AG09319 (cell line): ENCODE data around the gene GARNL3.

ENCODE experiments used
- DNase-seq: peaks from one replicate; pipeline ENCODE4 v3.0.0-alpha.2; 2010; ENCODE audit warnings: low read depth; ENCODE audit errors: extremely low read depth
- TF ChIP-seq, protein P1 (sequence below): IDR thresholded peaks from 2 replicates; pipeline ENCODE4 v1.5.1; 2011; ENCODE audit warnings: low read depth, mild to moderate bottlenecking, inconsistent platforms, low read length, moderate library complexity

GARNL3 gene

GRCh38 chr9:127225801-127226625 lies 38.6 kb upstream of the GARNL3 start:
- TF ChIP-seq, protein P1, sequence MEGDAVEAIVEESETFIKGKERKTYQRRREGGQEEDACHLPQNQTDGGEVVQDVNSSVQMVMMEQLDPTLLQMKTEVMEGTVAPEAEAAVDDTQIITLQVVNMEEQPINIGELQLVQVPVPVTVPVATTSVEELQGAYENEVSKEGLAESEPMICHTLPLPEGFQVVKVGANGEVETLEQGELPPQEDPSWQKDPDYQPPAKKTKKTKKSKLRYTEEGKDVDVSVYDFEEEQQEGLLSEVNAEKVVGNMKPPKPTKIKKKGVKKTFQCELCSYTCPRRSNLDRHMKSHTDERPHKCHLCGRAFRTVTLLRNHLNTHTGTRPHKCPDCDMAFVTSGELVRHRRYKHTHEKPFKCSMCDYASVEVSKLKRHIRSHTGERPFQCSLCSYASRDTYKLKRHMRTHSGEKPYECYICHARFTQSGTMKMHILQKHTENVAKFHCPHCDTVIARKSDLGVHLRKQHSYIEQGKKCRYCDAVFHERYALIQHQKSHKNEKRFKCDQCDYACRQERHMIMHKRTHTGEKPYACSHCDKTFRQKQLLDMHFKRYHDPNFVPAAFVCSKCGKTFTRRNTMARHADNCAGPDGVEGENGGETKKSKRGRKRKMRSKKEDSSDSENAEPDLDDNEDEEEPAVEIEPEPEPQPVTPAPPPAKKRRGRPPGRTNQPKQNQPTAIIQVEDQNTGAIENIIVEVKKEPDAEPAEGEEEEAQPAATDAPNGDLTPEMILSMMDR, result no peak
- no peak for DNase-seq

- DNase-seq, result no peak
Observed at GRCh38 chr9:127229691-127230417, 34.7 kb upstream of the GARNL3 start.

GRCh38 chr9:127231666-127232065 lies 32.9 kb upstream of the GARNL3 start:
- TF ChIP-seq, protein P1, result no peak
- DNase-seq, result no peak

More at GRCh38 chr9:127229691-127230417, 34.7 kb upstream of the GARNL3 start:
- TF ChIP-seq, protein P1, result no peak

DNA sequence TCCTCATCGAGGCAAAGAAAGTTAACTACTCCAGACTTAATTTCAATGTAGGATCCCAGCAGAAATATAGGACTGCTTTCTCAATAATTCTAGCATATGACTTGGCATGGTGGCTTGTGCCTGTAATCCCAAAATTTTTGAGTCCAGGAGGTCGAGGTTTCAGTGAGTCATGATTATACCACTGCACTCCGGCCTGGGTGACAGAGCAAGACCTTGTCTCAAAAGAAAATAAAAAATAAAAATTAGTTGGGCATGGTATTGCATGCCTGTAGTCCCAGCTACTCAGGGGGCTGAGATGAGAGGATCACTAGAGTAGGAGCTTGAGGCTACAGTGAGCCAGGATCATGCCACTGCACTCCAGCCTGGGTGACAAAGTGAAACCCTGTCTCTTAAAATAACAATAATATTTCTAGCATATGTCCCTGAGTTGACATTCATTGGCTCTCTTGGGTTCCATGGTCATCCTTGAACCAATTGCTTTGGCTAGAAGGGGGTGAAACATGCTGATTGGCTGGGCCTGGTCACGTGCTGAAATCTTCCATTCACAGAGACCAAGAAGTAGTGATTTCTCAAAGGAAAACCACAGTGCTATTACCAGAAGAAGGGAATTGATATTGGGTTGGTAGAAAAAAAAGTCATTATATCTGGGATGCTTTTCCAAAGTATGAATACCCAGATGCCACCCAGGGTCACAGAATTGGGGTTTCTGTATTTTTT lies 31.6 kb upstream of the GARNL3 start:
- no peak for DNase-seq
- TF ChIP-seq, protein P1, result no peak

- no peak for DNase-seq
- TF ChIP-seq, protein P1, result no peak
Observed at GRCh38 chr9:127233550-127233949, 31.0 kb upstream of the GARNL3 start.

DNA sequence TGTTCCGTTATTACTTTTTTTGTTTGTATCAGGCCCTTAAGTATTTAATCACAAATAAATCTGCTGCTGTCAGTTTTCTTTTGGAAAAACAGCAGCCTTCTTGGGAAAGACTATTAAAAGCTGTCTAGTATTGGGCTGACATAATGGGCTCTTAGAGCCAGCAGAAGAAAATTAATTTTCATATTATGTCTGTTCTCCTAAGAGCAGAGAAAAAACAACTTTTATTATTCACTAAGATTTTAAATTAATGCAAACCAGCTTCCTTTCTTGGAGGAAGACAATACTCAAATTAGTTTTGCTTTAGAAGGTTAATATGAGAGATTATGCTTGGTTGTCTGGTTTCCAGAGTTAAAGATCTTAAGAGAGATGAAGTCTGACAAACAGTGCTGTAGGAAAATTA lies 30.6 kb upstream of the GARNL3 start:
- TF ChIP-seq, protein P1, result no peak
- DNase-seq, result no peak

DNA sequence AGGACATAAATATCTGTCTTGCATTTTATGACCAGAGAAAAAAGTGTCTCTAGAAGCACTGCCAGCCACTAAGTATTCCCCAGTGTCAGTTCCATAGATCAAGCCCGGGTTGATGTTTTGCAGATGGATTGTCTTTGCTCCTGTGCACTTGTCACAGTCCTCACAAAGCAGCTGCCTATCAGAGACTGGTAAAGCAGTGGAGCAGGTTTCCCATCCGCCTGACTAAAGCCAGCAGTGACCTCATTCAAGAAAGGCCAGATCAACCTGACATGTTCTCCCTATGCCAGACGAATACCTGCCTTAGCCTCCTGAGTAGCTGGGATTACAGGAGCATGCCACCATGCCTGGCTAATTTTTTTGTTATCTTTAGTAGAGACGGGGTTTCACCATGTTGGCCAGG lies 26.8 kb upstream of the GARNL3 start:
- TF ChIP-seq, protein P1, result no peak
- no peak for DNase-seq
